Activated CD4-positive, alpha-beta T cell treated with anti-CD3 and anti-CD28 coated beads, Interleukin-2, amount 50 U/mL, for 24 hours (primary cell): ENCODE measurements around the gene MAST4.

Experiments used
- DNase-seq, 2 donors: peaks; one replicate each; pipeline ENCODE4 v3.0.0-alpha.2; 2020; ENCODE audit warnings: low read depth in 1 of 2, low spot score in 1 of 2

The MAST4 gene

DNA sequence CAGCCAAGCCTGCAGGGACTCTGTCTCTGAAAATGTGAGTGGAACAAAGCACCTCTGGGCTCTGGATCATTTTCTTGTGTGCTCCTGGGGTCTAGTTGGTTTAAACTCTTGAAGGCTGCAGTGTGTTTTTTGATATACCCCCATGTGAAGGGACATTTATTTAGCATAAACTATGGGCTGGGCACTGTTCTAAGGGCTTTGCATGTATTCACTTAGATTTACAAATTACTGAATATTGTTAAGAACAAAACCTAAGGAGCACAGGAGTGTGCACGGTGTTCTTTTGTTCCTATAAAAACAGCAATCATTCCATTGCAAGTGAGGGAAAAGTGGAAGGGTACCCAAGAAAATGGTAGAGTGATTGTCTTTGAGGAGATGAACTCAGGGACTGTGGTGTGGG is 620.4 kb downstream of the MAST4 start:
- DNase-seq = no peak
